ENCODE results near the gene TBX4. TPM values are rescaled to one million over a fixed set of nuclear protein-coding genes. Genes with fewer than 3 reads are reported as not detected.
"Not testable (repeated sequence)": the region's sequence is repeated elsewhere in the genome, so short reads cannot be mapped to it uniquely, and the experiment has no call there.

TBX4 gene
- polyA plus RNA-seq, 1 donor (not counting 4 experiments of a cell fraction or from before 2014, with no cell fraction given), result 0.04 TPM

DNA sequence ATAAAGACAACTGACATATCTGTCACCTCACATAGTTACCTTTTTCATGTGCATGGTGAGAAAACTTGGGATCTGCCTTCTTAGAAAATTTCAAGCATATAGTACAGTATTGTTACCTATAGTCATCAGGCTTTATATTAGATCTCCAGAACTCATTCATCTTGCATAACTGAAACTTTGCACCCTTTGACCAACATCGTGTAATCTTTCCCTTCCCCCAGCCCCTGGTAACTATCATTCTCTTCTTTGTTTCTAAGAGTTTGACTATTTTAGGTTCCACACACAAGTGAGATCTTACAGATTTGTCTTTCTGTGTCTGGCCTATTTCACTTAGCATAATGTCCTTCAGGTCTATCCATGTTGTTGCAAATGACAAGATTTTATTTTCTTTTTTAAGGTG lies 22.9 kb upstream of the TBX4 start:
- H2AFZ ChIP-seq (ENCODE audit: control insufficient read depth, low read length), result no peak overlapping the region
- H3K27me3 ChIP-seq (ENCODE audit: control insufficient read depth, extremely low read depth, insufficient read depth, low read length), result no peaks in the 10 kb centered on the region
- FAIRE-seq, result no peak
- DNase-seq (ENCODE audit: low read depth, low spot score), result no peak
- no peaks in the 10 kb centered on the region for H3K9me3 ChIP-seq (ENCODE audit: control insufficient read depth, low read depth, low read length)
- H3K9ac ChIP-seq (ENCODE audit: control insufficient read depth, extremely low read depth, insufficient read depth, low read length), result no peak overlapping the region
- H3K4me3 ChIP-seq (ENCODE audit: control insufficient read depth in 2 of 3, extremely low read depth in 1 of 3, insufficient read depth in 2 of 3, low read depth in 1 of 3, low read length in 3 of 3), result no peak overlapping the region
- H3K4me1 ChIP-seq (ENCODE audit: control insufficient read depth, extremely low read depth, insufficient read depth, low read length), result no peaks in the 10 kb centered on the region
- TF ChIP-seq, protein P1, sequence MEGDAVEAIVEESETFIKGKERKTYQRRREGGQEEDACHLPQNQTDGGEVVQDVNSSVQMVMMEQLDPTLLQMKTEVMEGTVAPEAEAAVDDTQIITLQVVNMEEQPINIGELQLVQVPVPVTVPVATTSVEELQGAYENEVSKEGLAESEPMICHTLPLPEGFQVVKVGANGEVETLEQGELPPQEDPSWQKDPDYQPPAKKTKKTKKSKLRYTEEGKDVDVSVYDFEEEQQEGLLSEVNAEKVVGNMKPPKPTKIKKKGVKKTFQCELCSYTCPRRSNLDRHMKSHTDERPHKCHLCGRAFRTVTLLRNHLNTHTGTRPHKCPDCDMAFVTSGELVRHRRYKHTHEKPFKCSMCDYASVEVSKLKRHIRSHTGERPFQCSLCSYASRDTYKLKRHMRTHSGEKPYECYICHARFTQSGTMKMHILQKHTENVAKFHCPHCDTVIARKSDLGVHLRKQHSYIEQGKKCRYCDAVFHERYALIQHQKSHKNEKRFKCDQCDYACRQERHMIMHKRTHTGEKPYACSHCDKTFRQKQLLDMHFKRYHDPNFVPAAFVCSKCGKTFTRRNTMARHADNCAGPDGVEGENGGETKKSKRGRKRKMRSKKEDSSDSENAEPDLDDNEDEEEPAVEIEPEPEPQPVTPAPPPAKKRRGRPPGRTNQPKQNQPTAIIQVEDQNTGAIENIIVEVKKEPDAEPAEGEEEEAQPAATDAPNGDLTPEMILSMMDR (optimal IDR thresholded peaks at IDR 0.05 in 1 of 3, IDR thresholded peaks at IDR 0.05 in 1 of 3, conservative IDR thresholded peaks at IDR 0.05 in 1 of 3; ENCODE audit: extremely low read depth in 1 of 3, insufficient read depth in 2 of 3, low read length in 3 of 3), result no peak
- no peak for TF ChIP-seq EZH2 (IDR thresholded peaks at IDR 0.05; ENCODE audit: low read length)
- H3K27ac ChIP-seq (ENCODE audit: control insufficient read depth, insufficient read depth, low read length), result no peak overlapping the region
- no peaks in the 10 kb centered on the region for H4K20me1 ChIP-seq (ENCODE audit: control insufficient read depth, extremely low read depth, insufficient read depth, low read length)
- no peaks in the 10 kb centered on the region for H3K79me2 ChIP-seq (ENCODE audit: control insufficient read depth, insufficient read depth, low read length)
- dilution Hi-C loops (cut with MboI; ENCODE audit: extremely low pct_ligation_motif_present, low sequenced_read_pairs), result no loop called here
- H3K4me2 ChIP-seq (ENCODE audit: control insufficient read depth, extremely low read depth, insufficient read depth, low read depth, low read length), result no peak overlapping the region
- no peaks in the 10 kb centered on the region for H3K36me3 ChIP-seq (ENCODE audit: control insufficient read depth in 2 of 2, extremely low read depth in 1 of 2, insufficient read depth in 2 of 2, low read length in 2 of 2)
- no peaks in the 10 kb centered on the region for H3K9me1 ChIP-seq (ENCODE audit: control insufficient read depth, extremely low read depth, insufficient read depth, low read length)

DNA sequence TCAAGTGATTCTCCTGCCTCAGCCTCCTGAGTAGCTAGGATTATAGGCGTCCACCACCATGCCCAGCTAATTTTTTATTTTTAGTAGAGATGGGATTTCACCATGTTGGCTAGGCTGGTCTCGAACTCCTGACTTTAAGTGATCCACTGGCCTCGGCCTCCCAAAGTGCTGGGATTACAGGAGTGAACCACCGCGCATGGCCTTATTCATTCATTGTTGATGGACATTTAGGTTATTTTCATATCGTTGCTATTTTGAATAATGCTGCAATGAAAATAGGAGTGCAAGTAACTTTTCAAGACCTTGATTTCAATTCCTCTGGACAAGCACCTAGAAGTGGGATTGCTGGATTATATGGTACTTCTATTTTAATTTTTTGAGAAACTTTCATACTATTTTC lies 22.4 kb upstream of the TBX4 start:
- dilution Hi-C loops (cut with MboI; ENCODE audit: extremely low pct_ligation_motif_present, low sequenced_read_pairs); H3K4me3 ChIP-seq (ENCODE audit: control insufficient read depth in 2 of 3, extremely low read depth in 1 of 3, insufficient read depth in 2 of 3, low read depth in 1 of 3, low read length in 3 of 3); H3K36me3 ChIP-seq (ENCODE audit: control insufficient read depth in 2 of 2, extremely low read depth in 1 of 2, insufficient read depth in 2 of 2, low read length in 2 of 2); DNase-seq (ENCODE audit: low read depth, low spot score); H3K9me3 ChIP-seq (ENCODE audit: control insufficient read depth, low read depth, low read length); FAIRE-seq; H3K79me2 ChIP-seq (ENCODE audit: control insufficient read depth, insufficient read depth, low read length); H3K4me1 ChIP-seq (ENCODE audit: control insufficient read depth, extremely low read depth, insufficient read depth, low read length); H3K4me2 ChIP-seq (ENCODE audit: control insufficient read depth, extremely low read depth, insufficient read depth, low read depth, low read length); H3K9ac ChIP-seq (ENCODE audit: control insufficient read depth, extremely low read depth, insufficient read depth, low read length); H3K9me1 ChIP-seq (ENCODE audit: control insufficient read depth, extremely low read depth, insufficient read depth, low read length); H2AFZ ChIP-seq (ENCODE audit: control insufficient read depth, low read length); H3K27me3 ChIP-seq (ENCODE audit: control insufficient read depth, extremely low read depth, insufficient read depth, low read length); H3K27ac ChIP-seq (ENCODE audit: control insufficient read depth, insufficient read depth, low read length); H4K20me1 ChIP-seq (ENCODE audit: control insufficient read depth, extremely low read depth, insufficient read depth, low read length): not testable (repeated sequence)

DNA sequence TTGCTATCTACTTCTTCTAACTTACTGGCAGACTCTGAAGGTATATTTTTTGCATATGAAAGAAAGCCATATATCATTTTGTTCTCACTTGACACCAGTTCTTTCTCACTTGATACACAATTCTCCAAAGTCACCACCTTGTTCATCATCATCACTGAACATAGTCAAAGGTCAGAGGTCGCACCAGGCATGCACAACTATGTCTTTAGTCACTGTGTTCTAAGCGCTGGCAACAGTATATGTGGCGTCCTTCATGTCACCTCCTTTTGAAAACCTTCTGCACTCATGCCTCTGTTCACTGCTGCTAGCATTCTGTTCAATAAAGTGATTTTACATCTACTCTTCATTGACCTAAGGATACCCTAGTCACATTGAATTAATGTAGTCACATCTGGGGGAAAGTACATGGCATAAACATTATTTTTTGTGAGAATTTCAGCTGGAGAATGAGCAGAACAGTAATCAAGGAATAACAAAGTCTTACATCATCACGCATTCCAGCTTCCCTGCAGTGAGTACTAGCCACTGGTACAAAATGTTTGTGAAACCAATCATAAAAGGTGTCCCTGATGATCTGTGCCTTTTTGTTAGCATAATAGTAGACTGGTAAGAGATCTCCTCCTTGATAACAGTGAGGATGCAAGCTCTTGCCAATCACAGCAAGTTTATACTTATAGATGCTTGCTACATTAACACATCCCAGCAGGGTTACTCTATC lies 20.5 kb upstream of the TBX4 start:
- H3K27me3 ChIP-seq (ENCODE audit: control insufficient read depth, extremely low read depth, insufficient read depth, low read length), result no peaks in the 10 kb centered on the region
- H3K9me1 ChIP-seq (ENCODE audit: control insufficient read depth, extremely low read depth, insufficient read depth, low read length), result no peaks in the 10 kb centered on the region
- H3K79me2 ChIP-seq (ENCODE audit: control insufficient read depth, insufficient read depth, low read length), result no peaks in the 10 kb centered on the region
- no peaks in the 10 kb centered on the region for H3K36me3 ChIP-seq (ENCODE audit: control insufficient read depth in 2 of 2, extremely low read depth in 1 of 2, insufficient read depth in 2 of 2, low read length in 2 of 2)
- no peaks in the 10 kb centered on the region for H3K4me1 ChIP-seq (ENCODE audit: control insufficient read depth, extremely low read depth, insufficient read depth, low read length)
- no peak overlapping the region for H3K9ac ChIP-seq (ENCODE audit: control insufficient read depth, extremely low read depth, insufficient read depth, low read length)
- H3K4me3 ChIP-seq (ENCODE audit: control insufficient read depth in 2 of 3, extremely low read depth in 1 of 3, insufficient read depth in 2 of 3, low read depth in 1 of 3, low read length in 3 of 3), result no peak overlapping the region
- H2AFZ ChIP-seq (ENCODE audit: control insufficient read depth, low read length), result no peak overlapping the region
- dilution Hi-C loops (cut with MboI; ENCODE audit: extremely low pct_ligation_motif_present, low sequenced_read_pairs), result no loop called here
- no peak for FAIRE-seq
- DNase-seq (ENCODE audit: low read depth, low spot score), result no peak
- H3K9me3 ChIP-seq (ENCODE audit: control insufficient read depth, low read depth, low read length), result no peaks in the 10 kb centered on the region
- TF ChIP-seq, protein P1 (optimal IDR thresholded peaks at IDR 0.05 in 1 of 3, IDR thresholded peaks at IDR 0.05 in 1 of 3, conservative IDR thresholded peaks at IDR 0.05 in 1 of 3; ENCODE audit: extremely low read depth in 1 of 3, insufficient read depth in 2 of 3, low read length in 3 of 3), result no peak
- no peak for TF ChIP-seq EZH2 (IDR thresholded peaks at IDR 0.05; ENCODE audit: low read length)
- no peak overlapping the region for H3K4me2 ChIP-seq (ENCODE audit: control insufficient read depth, extremely low read depth, insufficient read depth, low read depth, low read length)
- H4K20me1 ChIP-seq (ENCODE audit: control insufficient read depth, extremely low read depth, insufficient read depth, low read length), result no peaks in the 10 kb centered on the region
- H3K27ac ChIP-seq (ENCODE audit: control insufficient read depth, insufficient read depth, low read length), result no peak overlapping the region
